Stimulated activated naive CD4-positive, alpha-beta T cell (primary cell): ENCODE data around the gene CCDC127.
"Not testable (repeated sequence)": the region's sequence is repeated elsewhere in the genome, so short reads cannot be mapped to it uniquely, and the experiment has no call there.

ENCODE experiments used
- DNase-seq, 6 experiments: peaks; one replicate each; lab custom pipeline; 2025; lab: John Stamatoyannopoulos, UW

The CCDC127 gene

GRCh38 chr5:203246-203930 lies 14.6 kb downstream of the CCDC127 start:
- no peak for DNase-seq

- no peak for DNase-seq
Measured at GRCh38 chr5:201672-202071, 16.3 kb downstream of the CCDC127 start.

- no peak for DNase-seq
Measured at GRCh38 chr5:200985-201384, 17.0 kb downstream of the CCDC127 start.

GRCh38 chr5:199950-200645 lies 17.9 kb downstream of the CCDC127 start:
- no peak for DNase-seq

GRCh38 chr5:199197-199949 lies 18.6 kb downstream of the CCDC127 start:
- no peak for DNase-seq

- no peak for DNase-seq
Measured at GRCh38 chr5:198516-199196, 19.3 kb downstream of the CCDC127 start.

- no peak for DNase-seq
Measured at GRCh38 chr5:197892-198489, 20.0 kb downstream of the CCDC127 start.

- DNase-seq = not testable (repeated sequence)
Measured at GRCh38 chr5:197031-197430, 20.9 kb downstream of the CCDC127 start.

GRCh38 chr5:196350-196749 lies 21.6 kb downstream of the CCDC127 start:
- no peak for DNase-seq

GRCh38 chr5:195401-196160 lies 22.4 kb downstream of the CCDC127 start:
- no peak for DNase-seq

- DNase-seq = no peak
Measured at GRCh38 chr5:194603-195209, 23.2 kb downstream of the CCDC127 start.

GRCh38 chr5:194102-194501 lies 23.9 kb downstream of the CCDC127 start:
- no peak for DNase-seq

GRCh38 chr5:192970-193831 lies 24.8 kb downstream of the CCDC127 start:
- no peak for DNase-seq

GRCh38 chr5:192691-192969 lies 25.3 kb downstream of the CCDC127 start:
- no peak for DNase-seq

- no peak for DNase-seq
Measured at GRCh38 chr5:191949-192690, 25.8 kb downstream of the CCDC127 start.

- peak in 3 of 6 experiments; percentile 5 to 17 (median 8) for DNase-seq
Measured at GRCh38 chr5:191036-191948, 26.7 kb downstream of the CCDC127 start, which contains the start of gene LRRC14B. Gene LRRC14B (plus strand): TSS chr5:191495. CDS start chr5:191539, 44 bp downstream.

GRCh38 chr5:190366-191035 lies 27.5 kb downstream of the CCDC127 start:
- no peak for DNase-seq

- no peak for DNase-seq
Measured at GRCh38 chr5:189976-190365, 28.0 kb downstream of the CCDC127 start.
